OCI-LY3 (cell line): Measurements from ENCODE around the gene MCU.

Source experiments
- H2AFZ ChIP-seq: fragments of 200-600, 300-600 bp; shearing (Covaris generic); 2 replicates; pipeline ENCODE4 v1.6.0; 2014; ENCODE audit warnings: antibody characterized with exemption, low read depth, low read length
- H3K27ac ChIP-seq: fragments of 200-600, 300-600 bp; sonication (generic); 2 replicates; pipeline ENCODE4 v1.5.1; 2014; ENCODE audit warnings: mild to moderate bottlenecking, low read length, moderate library complexity, mixed read lengths
- H3K27me3 ChIP-seq: fragments of 200-600, 300-600 bp; sonication (generic); 2 replicates; pipeline ENCODE4 v1.6.1; 2014; ENCODE audit warnings: low read depth, low read length, mixed read lengths
- H3K36me3 ChIP-seq: fragments of 200-600, 300-600 bp; sonication (generic); replicated peaks from 2 replicates; pipeline ENCODE3; 2014; ENCODE audit warnings: low read depth, low read length, mixed read lengths
- H3K4me1 ChIP-seq: fragments of 300-600, 200-600 bp; sonication (generic); 2 replicates; pipeline ENCODE4 v1.6.1; 2014; ENCODE audit warnings: low read length, mixed read lengths
- H3K4me2 ChIP-seq: fragments of 200-600, 300-600 bp; sonication (generic); 2 replicates; pipeline ENCODE4 v1.6.1; 2014; ENCODE audit warnings: low read length, mixed read lengths
- H3K4me3 ChIP-seq: fragments of 300-600, 200-600 bp; sonication (generic); 2 replicates; pipeline ENCODE4 v1.5.1; 2014; ENCODE audit warnings: antibody characterized with exemption, mild to moderate bottlenecking, low read length, moderate library complexity
- H3K79me2 ChIP-seq: fragments of 300-600, 200-600 bp; shearing (Covaris generic); 2 replicates; pipeline ENCODE4 v1.6.1; 2014; ENCODE audit warnings: mild to moderate bottlenecking, low read length, mixed read lengths
- H3K9ac ChIP-seq: fragments of 300-600, 200-600 bp; shearing (Covaris generic); 2 replicates; pipeline ENCODE4 v1.6.0; 2014; ENCODE audit warnings: mild to moderate bottlenecking, low read length, moderate library complexity
- H3K9me3 ChIP-seq: fragments of 200-600, 300-600 bp; shearing (Covaris generic); 2 replicates; pipeline ENCODE4 v1.6.1; 2014; ENCODE audit warnings: low read length, mixed read lengths; ENCODE audit not compliant: insufficient read depth
- H4K20me1 ChIP-seq: fragments of 200-600, 300-600 bp; sonication (generic); 2 replicates; pipeline ENCODE4 v1.6.1; 2016; ENCODE audit warnings: low read length, mixed read lengths; ENCODE audit not compliant: insufficient read depth
- EZH2phosphoT487 ChIP-seq: fragments of 200-600 bp; shearing (Covaris generic); IDR thresholded peaks from 2 replicates; pipeline ENCODE4 v1.6.1; 2018; ENCODE audit warnings: antibody characterized with exemption, mixed run types, low read depth
- TF ChIP-seq, protein P1 (sequence below): fragments of 200-600, 300-600 bp; sonication (generic); IDR thresholded peaks from 2 replicates; pipeline ENCODE4 v1.5.1; 2014; ENCODE audit warnings: antibody characterized with exemption, low read length, low read depth

MCU gene

DNA sequence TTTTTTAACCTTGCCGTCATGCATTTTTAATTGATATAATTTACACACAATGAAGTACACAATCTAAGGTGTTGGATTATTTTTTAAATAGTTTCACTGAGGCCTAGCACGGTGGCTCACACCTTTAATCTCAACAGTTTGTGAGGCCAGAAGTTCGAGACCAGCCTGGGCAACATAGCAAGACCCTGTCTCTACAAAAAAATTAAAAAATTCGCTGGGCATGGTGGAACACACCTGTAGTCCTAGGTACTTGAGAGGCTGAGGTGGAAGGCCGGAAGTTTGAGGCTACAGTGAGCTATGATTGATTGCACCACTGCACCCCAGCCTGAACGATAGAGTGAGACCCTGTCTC, 108.8 kb downstream of the MCU start:
- no peak overlapping the region for H3K4me2 ChIP-seq
- no peak overlapping the region for H3K27ac ChIP-seq
- H3K9ac ChIP-seq, result no peak overlapping the region
- peaks cover 9% of the 10 kb centered on the region for H3K4me1 ChIP-seq
- no peak for TF ChIP-seq EZH2phosphoT487
- TF ChIP-seq, protein P1, sequence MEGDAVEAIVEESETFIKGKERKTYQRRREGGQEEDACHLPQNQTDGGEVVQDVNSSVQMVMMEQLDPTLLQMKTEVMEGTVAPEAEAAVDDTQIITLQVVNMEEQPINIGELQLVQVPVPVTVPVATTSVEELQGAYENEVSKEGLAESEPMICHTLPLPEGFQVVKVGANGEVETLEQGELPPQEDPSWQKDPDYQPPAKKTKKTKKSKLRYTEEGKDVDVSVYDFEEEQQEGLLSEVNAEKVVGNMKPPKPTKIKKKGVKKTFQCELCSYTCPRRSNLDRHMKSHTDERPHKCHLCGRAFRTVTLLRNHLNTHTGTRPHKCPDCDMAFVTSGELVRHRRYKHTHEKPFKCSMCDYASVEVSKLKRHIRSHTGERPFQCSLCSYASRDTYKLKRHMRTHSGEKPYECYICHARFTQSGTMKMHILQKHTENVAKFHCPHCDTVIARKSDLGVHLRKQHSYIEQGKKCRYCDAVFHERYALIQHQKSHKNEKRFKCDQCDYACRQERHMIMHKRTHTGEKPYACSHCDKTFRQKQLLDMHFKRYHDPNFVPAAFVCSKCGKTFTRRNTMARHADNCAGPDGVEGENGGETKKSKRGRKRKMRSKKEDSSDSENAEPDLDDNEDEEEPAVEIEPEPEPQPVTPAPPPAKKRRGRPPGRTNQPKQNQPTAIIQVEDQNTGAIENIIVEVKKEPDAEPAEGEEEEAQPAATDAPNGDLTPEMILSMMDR, result no peak
- H2AFZ ChIP-seq, result no peak overlapping the region
- H3K9me3 ChIP-seq, result no peaks in the 10 kb centered on the region
- no peaks in the 10 kb centered on the region for H4K20me1 ChIP-seq
- no peaks in the 10 kb centered on the region for H3K36me3 ChIP-seq
- no peaks in the 10 kb centered on the region for H3K27me3 ChIP-seq
- no peaks in the 10 kb centered on the region for H3K79me2 ChIP-seq
- no peak overlapping the region for H3K4me3 ChIP-seq

DNA sequence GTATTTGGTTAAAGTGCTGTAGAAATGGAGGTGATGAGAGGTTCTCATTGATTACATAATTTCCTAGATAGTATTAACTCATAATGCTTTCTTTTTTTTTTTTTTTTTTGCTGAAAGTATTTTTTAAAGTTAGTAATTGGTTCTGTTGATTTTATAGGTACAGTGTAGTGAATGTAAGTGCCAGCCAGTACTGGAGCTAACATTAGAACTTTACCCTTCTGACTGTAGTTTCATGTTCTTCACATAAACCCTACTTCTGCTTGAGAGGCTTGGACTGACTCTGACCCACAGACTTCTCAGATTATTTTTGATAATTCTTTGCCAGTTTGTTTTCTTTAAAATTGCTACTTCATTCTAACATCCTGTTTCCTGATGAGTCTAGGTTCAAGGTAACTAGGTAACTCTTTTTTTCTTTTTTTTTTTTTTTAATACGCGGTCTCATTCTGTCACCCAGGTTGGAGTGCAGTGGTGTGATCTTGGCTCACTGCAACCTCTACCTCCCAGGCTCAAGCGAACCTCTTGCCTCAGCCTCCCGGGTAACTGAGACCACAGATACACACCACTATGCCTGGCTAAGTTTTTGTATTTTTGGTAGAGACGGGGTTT, 109.4 kb downstream of the MCU start:
- Histone ChIP-seq H3K27me3 (no peaks in the 10 kb centered on the region), H2AFZ (no peak overlapping the region)

DNA sequence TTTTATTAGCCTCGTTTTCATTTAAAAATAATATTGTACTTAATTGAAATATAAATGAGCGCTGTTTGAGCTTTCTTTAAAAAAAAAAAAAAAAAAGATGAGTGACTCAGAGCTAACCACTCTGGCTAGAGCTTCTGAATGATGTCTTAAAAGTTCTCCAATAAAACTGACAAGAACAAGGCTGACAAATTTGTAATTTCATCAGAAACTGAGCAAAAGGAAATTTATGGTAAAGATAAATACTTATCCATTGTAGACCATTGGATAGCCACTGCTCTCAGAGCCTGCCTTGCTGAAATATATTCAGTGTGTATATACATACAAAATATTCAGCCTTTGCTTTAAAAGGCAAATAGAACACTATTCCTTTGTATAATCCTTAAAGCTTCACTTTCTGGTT, 110.4 kb downstream of the MCU start:
- H3K4me3 ChIP-seq, result no peak overlapping the region
- peaks cover 9% of the 10 kb centered on the region for H3K4me1 ChIP-seq
- H3K27ac ChIP-seq, result no peak overlapping the region
- no peaks in the 10 kb centered on the region for H3K27me3 ChIP-seq
- H4K20me1 ChIP-seq, result no peaks in the 10 kb centered on the region
- H3K4me2 ChIP-seq, result no peak overlapping the region
- no peaks in the 10 kb centered on the region for H3K9me3 ChIP-seq
- H3K36me3 ChIP-seq, result no peaks in the 10 kb centered on the region
- no peak overlapping the region for H2AFZ ChIP-seq
- no peaks in the 10 kb centered on the region for H3K79me2 ChIP-seq
- no peak overlapping the region for H3K9ac ChIP-seq
- no peak for TF ChIP-seq EZH2phosphoT487

More for the DNA sequence above, 109.4 kb downstream of the MCU start:
- Histone ChIP-seq H3K4me2 (no peak overlapping the region), H3K4me1 (peaks cover 9% of the 10 kb centered on the region), H3K36me3 (no peaks in the 10 kb centered on the region), H3K4me3 (no peak overlapping the region), H3K9ac (no peak overlapping the region), H3K9me3 (no peaks in the 10 kb centered on the region), H3K79me2 (no peaks in the 10 kb centered on the region), H3K27ac (no peak overlapping the region), H4K20me1 (no peaks in the 10 kb centered on the region)
- no peak for TF ChIP-seq EZH2phosphoT487
- TF ChIP-seq, protein P1, result no peak

DNA sequence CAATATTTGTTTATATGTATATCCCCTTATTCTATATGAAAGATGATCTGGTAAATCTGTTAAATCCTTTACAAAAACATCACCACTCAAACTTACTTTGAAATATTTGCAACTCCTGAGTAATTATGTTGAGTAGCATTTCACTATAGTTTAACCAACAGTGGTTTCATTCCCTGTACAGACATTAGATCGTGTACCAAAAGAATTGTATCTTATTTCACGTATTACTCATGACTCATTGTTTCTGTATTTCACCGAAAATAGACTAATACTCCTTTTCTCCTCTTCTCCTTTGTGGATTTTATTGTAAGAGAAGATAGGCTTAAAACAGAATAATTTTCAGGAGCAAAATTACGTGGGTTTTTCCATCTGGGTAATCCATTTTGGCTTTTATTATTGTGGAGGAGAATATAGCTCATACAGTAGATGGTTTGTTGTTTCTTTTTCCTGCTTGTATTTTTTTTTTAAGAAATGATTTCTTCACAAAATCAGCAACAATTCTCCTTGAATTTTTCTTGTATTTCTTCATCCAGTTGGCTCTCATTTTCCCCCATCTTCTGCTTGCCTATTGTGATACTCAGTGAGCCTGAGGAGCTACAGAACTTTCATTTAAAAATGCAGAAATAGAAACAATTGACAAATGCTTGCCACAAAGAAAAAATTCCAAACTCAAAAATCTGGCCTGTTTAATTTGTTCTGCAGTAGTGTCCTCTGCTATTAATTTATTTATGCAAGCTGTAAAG, 111.0 kb downstream of the MCU start:
- no peak for TF ChIP-seq EZH2phosphoT487
- TF ChIP-seq, protein P1, result no peak
- no peak overlapping the region for H2AFZ ChIP-seq
- H3K9me3 ChIP-seq, result no peaks in the 10 kb centered on the region
- H4K20me1 ChIP-seq, result no peaks in the 10 kb centered on the region
- H3K79me2 ChIP-seq, result no peaks in the 10 kb centered on the region
- H3K9ac ChIP-seq, result no peak overlapping the region
- no peak overlapping the region for H3K27ac ChIP-seq
- H3K4me1 ChIP-seq, result peaks cover 9% of the 10 kb centered on the region
- no peak overlapping the region for H3K4me2 ChIP-seq
- H3K36me3 ChIP-seq, result no peaks in the 10 kb centered on the region
- H3K27me3 ChIP-seq, result no peaks in the 10 kb centered on the region
- no peak overlapping the region for H3K4me3 ChIP-seq
